ENCODE data around the gene RUSC2. TPM values are rescaled to one million over a fixed set of nuclear protein-coding genes. Genes with fewer than 3 reads are reported as not detected.
"Not testable (repeated sequence)": the region's sequence is repeated elsewhere in the genome, so short reads cannot be mapped to it uniquely, and the experiment has no call there.

RUSC2 gene
- total and polyA plus RNA-seq, 7 donors = 0.92 to 47.1 (median 30.9) TPM

DNA sequence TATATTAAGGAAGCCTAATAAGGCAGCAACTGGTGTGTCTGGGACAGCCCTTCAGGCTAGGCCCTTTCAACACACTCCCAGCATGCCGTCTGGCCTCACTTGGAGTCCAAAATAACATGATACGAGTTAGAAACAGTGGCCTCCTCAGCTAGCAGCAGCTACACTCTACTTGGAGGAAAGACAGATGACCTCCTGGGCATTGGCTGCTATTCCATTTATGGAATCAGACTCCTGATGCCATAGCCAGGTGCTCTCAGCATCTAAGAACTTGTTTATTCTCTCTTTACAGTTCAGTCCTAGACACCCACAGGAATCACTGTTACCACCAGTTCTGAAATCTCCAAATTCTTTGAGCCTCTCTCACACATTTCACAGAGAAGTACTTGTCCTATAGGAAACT is 31.8 kb downstream of the RUSC2 start:
- H3K36me3 ChIP-seq = no peaks in the 10 kb centered on the region
- H3K9me3 ChIP-seq = no peaks in the 10 kb centered on the region
- WGBS, 2 donors = 76 to 88% methylated on average over 2 of the region's 2 CpGs
- TF ChIP-seq POLR2AphosphoS5 (IDR thresholded peaks at IDR 0.05) (peak; percentile 48 to 85 (median 76)), EP300 (IDR thresholded peaks at IDR 0.05) (peak in 3 of 4 donors; percentile 6 to 46 (median 46)), POLR2A (IDR thresholded peaks at IDR 0.05) (no peak)
- peaks cover 0 to 93% (median 88%) of the 10 kb centered on the region in 4 donors for H3K4me1 ChIP-seq
- intact Hi-C loops (cut with DNase I) = no loop called here
- H3K27me3 ChIP-seq = no peaks in the 10 kb centered on the region
- H3K4me3 ChIP-seq = no peak overlapping the region
- peak; percentile 87 for DNase-seq
- H3K27ac ChIP-seq = peak overlapping the region; percentile 79 to 90 (median 87)

DNA sequence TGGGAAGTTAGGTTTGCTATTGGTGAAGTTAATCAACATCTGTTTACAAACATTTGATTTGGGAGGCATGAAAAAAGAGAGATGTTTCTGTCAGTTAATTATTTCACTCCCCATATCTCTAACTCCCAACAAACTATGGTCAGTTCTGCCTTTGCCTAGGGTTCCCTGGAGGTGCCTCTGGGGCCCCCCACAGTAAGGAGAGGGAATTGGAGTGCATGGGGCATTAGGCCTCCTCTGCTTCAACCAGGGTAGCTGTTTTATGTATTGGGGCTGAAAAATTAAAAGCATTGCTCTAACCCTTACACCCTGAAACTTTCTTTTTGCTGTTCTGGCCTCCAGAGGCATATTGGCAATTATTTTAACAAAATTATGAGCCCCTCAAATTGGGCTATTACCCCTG is 32.3 kb downstream of the RUSC2 start:
- Histone ChIP-seq H3K4me3 (no peak overlapping the region), H3K36me3 (no peaks in the 10 kb centered on the region), H3K9me3 (no peaks in the 10 kb centered on the region), H3K27me3 (no peaks in the 10 kb centered on the region), H3K27ac (peak overlapping the region; percentile 79 to 90 (median 87)), H3K4me1 (peaks cover 0 to 93% (median 88%) of the 10 kb centered on the region in 4 donors)
- TF ChIP-seq POLR2A (IDR thresholded peaks at IDR 0.05) (no peak), POLR2AphosphoS5 (IDR thresholded peaks at IDR 0.05) (no peak), EP300 (IDR thresholded peaks at IDR 0.05) (no peak)
- TF ChIP-seq, protein P1, sequence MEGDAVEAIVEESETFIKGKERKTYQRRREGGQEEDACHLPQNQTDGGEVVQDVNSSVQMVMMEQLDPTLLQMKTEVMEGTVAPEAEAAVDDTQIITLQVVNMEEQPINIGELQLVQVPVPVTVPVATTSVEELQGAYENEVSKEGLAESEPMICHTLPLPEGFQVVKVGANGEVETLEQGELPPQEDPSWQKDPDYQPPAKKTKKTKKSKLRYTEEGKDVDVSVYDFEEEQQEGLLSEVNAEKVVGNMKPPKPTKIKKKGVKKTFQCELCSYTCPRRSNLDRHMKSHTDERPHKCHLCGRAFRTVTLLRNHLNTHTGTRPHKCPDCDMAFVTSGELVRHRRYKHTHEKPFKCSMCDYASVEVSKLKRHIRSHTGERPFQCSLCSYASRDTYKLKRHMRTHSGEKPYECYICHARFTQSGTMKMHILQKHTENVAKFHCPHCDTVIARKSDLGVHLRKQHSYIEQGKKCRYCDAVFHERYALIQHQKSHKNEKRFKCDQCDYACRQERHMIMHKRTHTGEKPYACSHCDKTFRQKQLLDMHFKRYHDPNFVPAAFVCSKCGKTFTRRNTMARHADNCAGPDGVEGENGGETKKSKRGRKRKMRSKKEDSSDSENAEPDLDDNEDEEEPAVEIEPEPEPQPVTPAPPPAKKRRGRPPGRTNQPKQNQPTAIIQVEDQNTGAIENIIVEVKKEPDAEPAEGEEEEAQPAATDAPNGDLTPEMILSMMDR (IDR thresholded peaks at IDR 0.05) = no peak
- DNase-seq = no peak
- intact Hi-C loops (cut with DNase I) = no loop called here

DNA sequence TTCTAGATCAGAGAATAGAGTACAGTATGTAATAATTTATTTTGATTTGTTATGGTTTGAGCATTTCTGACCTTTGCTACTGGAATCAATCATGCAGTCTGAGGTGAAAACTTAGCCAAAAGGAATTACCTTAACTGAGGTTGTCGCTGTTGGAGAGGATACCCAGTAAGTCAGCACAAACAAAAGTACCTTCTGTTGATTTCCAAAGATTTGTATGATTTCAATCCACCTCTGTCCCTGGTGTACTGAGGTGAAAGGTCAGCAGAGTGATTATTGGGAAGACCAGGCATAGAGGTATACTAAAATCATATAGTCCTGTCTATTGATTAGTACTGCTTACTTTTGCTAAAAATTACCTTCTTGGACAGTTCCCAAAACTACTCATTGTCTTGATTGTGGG is 32.8 kb downstream of the RUSC2 start:
- peaks cover 0 to 91% (median 84%) of the 10 kb centered on the region in 4 donors for H3K4me1 ChIP-seq
- no peak overlapping the region for H3K4me3 ChIP-seq
- intact Hi-C loops (cut with DNase I) = no loop called here
- TF ChIP-seq EP300 (IDR thresholded peaks at IDR 0.05) = no peak
- TF ChIP-seq POLR2A (IDR thresholded peaks at IDR 0.05) = no peak
- no peak for TF ChIP-seq POLR2AphosphoS5 (IDR thresholded peaks at IDR 0.05)
- TF ChIP-seq, protein P1 (IDR thresholded peaks at IDR 0.05) = no peak
- no peaks in the 10 kb centered on the region for H3K27me3 ChIP-seq
- no peaks in the 10 kb centered on the region for H3K36me3 ChIP-seq
- DNase-seq = no peak
- WGBS, 2 donors = 91 to 95% methylated on average over 1 of the region's 1 CpG
- H3K9me3 ChIP-seq = no peaks in the 10 kb centered on the region
- H3K27ac ChIP-seq = peak overlapping the region; percentile 79 to 90 (median 87)

DNA sequence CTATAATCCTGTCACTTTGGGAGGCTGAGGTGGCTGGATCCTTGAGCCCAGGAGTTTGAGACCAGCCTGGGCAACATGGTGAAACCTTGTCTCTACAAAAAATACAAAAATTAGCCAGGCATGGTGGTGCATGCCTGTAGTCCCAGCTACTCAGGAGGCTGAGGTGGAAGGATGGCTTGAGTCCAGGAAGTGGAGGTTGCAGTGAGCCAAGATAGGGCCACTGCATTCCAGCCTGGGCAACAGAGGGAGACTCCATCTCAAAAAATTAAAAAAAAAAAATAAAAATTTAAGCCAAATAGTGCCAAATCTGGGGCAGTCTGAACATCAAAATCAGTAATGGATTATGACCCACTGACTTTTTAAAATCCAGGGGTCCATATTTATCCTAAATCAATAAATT is 33.6 kb downstream of the RUSC2 start:
- intact Hi-C loops (cut with DNase I); H3K36me3 ChIP-seq; H3K27me3 ChIP-seq; H3K9me3 ChIP-seq; H3K4me3 ChIP-seq; DNase-seq: not testable (repeated sequence)
- Histone ChIP-seq H3K27ac (peak overlapping the region; percentile 42 to 90 (median 83)), H3K4me1 (peaks cover 0 to 91% (median 78%) of the 10 kb centered on the region in 4 donors)

DNA sequence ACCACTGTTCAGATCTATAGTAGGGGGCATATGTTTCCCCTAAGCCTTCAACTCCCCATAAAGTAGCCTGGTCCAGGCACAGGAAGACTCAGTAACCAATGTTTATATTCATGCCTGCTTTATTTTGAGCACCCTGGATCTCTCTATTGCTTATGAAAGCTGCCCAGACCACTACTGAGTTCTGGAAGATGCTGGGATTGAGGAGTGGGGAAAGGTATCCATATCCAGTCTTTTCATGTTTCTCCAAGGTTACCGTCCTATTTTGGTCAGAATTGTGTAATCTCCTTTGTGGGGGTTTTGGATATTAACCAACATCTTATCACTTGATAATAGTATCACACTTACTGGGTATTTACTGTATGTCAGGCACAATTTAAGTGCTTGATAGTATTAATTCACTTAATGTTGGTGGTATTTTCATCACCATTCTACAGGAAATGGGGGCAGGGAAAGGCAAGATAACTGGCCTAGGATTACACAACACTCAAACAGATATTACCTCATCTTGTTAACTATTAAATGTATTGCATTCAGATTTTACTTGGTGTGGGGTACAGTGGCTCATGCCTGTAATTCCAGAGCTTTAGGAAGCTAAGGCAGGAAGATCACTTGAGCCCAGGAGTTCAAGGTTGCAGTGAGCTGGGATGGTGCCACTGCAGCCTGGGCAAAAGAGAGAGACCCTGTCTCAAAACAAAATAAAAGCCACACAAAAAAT is 36.3 kb downstream of the RUSC2 start:
- no peak overlapping the region for H3K4me3 ChIP-seq
- H3K9me3 ChIP-seq = no peaks in the 10 kb centered on the region
- no peak for DNase-seq
- H3K4me1 ChIP-seq = peaks cover 0 to 76% (median 70%) of the 10 kb centered on the region in 4 donors
- intact Hi-C loops (cut with DNase I) = no loop called here
- WGBS, 2 donors = 63 to 77% methylated on average over 1 of the region's 1 CpG
- peak in 1 of 4 donors; percentile 23 for TF ChIP-seq POLR2AphosphoS5 (IDR thresholded peaks at IDR 0.05)
- TF ChIP-seq EP300 (IDR thresholded peaks at IDR 0.05) = peak in 1 of 4 donors; percentile 20
- no peak for TF ChIP-seq POLR2A (IDR thresholded peaks at IDR 0.05)
- TF ChIP-seq, protein P1 (IDR thresholded peaks at IDR 0.05) = no peak
- H3K36me3 ChIP-seq = no peaks in the 10 kb centered on the region
- H3K27ac ChIP-seq = peak overlapping the region; percentile 58 to 90 (median 77)
- H3K27me3 ChIP-seq = no peaks in the 10 kb centered on the region

All from sigmoid colon (tissue), 7 donors.